NCI-H2227 (cell line): ENCODE measurements around the gene MUC20.
"Not testable (repeated sequence)": the region's sequence is repeated elsewhere in the genome, so short reads cannot be mapped to it uniquely, and the experiment has no call there.

ENCODE experiments used
- DNase-seq: peaks from one replicate; lab custom pipeline; 2025; ENCODE audit not compliant: unreplicated experiment; lab: John Stamatoyannopoulos, UW

Gene MUC20

DNA sequence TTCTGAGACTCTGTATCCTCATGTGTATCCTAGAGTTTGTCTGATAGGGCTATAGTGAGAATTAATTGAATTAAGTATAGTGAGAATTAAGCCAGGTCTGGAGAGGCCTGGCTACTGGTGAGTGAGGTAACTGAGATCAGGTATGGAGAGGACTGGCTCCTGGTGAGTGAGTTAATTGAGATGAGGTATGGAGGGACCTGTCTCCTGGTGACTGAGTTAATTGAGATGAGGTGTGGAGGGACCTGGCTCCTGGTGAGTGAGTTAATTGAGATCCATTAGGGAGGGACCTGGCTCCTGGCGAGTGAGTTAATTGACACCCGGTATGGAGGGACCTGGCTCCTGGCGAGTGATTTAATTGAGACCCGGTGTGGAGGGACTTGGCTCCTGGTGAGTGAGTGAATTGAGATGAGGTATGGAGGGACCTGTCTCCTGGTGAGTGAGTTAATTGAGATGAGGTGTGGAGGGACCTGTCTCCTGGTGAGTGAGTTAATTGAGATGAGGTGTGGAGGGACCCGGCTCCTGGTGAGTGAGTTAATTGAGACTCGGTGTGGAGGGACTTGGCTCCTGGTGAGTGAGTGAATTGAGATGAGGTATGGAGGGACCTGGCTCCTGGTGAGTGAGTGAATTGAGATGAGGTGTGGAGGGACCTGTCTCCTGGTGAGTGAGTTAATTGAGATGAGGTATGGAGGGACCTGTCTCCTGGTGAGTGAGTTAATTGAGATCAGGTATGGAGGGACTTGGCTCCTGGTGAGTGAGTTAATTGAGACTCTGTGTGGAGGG, 10.5 kb upstream of the MUC20 start:
- DNase-seq, result not testable (repeated sequence)

DNA sequence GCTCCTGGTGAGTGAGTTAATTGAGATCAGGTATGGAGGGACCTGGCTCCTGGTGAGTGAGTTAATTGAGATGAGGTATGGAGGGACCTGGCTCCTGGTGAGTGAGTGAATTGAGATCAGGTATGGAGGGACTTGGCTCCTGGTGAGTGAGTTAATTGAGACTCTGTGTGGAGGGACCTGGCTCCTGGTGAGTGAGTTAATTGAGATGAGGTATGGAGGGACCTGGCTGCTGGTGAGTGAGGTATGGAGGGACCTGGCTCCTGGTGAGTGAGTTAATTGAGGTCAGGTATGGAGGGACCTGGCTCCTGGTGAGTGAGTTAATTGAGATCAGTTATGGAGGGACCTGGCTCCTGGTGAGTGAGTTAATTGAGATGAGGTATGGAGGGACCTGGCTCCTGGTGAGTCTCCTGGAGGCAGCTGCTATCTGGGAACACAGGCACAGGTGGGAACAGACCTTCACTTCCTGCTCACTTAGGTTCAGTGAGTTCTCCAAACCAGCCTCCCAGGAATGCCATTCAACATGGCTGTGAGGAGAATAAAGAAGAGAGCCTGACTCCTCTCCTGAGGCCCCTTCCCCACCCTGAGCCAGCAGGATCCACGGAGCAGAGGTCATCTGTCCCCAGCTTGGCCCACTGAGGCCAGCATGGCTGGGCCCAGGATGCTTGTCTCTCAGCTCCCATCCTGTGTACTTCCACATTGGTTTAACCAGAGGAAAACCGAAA, 9.5 kb upstream of the MUC20 start:
- DNase-seq, result not testable (repeated sequence)

DNA sequence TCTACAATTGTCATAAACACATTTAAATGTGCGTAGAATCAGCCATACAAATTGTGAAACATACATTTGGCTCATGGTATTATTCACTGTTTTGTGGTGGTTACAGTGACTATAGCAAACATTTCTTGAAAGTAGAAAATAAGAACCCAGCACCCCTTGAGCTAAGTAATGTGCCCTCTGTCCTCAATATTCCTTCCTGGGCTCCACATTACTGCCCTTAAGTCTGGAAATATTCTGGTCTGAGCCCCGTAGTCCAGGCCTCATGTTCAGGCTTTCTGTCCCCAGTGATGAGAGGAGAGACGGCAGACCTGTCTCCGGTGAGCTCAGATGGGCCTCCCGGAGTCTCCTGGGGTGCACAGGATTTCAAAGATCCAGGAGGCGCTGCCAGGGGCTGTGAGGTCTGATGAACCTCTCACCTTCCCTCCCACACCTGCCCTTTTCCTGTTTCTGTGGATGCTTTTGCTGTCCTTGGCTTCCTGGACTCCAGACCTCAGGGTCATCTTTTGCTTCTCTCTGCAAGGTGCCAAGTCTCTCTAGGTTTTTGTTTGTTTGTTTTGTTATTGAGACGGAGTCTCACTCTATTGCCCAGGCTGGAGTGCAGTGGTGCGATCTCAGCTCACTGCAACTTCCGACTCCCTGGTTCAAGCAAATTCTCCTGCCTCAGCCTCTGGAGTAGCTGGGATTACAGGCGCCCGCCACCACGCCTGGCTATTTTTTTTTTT, 8.8 kb upstream of the MUC20 start:
- DNase-seq, result no peak

DNA sequence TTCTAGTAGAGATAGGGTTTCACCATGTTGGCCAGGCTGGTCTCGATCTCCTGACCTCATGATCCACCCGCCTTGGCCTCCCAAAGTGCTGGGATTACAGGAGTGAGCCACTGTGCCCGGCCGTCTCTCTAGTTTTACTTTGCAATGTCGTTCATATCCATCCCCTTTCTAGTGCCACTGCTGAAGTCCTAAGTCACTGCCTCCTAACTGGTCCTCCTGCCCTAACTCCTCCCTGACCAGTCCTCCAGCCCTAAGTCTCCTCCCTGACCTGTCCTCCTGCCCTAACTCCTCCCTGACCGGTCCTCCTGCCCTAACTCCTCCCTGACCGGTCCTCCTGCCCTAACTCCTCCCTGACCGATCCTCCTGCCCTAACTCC, 8.3 kb upstream of the MUC20 start:
- DNase-seq, result not testable (repeated sequence)

DNA sequence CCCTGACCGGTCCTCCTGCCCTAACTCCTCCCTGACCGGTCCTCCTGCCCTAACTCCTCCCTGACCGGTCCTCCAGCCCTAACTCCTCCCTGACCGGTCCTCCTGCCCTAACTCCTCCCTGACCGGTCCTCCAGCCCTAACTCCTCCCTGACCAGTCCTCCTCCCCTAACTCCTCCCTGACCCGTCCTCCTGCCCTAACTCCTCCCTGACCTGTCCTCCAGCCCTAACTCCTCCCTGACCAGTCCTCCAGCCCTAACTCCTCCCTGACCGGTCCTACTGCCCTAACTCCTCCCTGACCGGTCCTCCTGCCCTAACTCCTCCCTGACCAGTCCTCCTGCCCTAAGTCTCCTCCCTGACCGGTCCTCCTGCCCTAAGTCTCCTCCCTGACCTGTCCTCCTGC, 7.6 kb upstream of the MUC20 start:
- DNase-seq, result not testable (repeated sequence)

DNA sequence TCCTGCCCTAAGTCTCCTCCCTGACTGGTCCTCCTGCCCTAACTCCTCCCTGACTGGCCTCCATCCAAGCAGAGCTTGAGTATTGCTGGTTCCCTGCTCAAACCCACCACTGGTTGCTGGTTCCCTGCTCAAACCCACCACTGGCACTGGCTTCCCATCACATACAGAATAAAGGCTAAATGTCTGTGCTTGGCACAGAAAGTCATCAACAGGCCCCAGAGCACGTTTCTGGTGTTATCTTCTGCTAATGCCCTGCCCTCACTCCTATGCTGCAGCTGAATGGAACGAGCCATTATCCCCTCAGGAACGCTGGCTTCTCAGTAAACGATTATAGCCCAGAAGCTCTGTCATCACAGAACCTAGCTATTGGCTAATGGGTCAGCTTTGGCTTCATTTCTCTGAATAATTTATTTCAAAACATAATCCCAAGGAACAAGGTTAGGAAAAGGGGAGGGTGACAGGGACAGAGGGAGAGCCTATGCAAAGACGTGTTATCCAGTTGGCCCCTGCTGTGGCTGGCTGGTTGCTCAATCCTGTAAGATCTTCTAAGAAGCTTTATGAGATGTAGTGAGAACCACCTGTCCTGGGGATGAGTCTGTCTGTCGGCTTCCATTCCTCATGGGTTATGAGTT, 6.3 kb upstream of the MUC20 start:
- DNase-seq, result no peak

DNA sequence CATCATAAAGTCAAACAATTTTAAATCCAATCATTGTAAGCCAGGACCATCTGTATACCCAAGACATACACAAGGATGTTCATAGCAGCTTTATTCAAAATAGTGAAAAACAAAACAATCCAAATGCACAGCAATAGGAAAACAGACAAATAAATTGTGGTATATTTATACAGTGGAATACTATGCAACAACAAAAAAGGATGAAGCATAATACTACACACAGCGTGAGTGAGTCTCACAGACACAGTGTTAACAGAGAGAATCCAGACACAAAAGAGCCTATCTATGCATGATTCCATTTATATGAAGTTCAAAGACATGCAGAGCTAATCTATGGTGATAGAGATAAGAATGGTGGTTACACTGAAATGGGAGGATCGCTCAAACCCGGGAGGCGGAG, 5.6 kb upstream of the MUC20 start:
- DNase-seq, result no peak

DNA sequence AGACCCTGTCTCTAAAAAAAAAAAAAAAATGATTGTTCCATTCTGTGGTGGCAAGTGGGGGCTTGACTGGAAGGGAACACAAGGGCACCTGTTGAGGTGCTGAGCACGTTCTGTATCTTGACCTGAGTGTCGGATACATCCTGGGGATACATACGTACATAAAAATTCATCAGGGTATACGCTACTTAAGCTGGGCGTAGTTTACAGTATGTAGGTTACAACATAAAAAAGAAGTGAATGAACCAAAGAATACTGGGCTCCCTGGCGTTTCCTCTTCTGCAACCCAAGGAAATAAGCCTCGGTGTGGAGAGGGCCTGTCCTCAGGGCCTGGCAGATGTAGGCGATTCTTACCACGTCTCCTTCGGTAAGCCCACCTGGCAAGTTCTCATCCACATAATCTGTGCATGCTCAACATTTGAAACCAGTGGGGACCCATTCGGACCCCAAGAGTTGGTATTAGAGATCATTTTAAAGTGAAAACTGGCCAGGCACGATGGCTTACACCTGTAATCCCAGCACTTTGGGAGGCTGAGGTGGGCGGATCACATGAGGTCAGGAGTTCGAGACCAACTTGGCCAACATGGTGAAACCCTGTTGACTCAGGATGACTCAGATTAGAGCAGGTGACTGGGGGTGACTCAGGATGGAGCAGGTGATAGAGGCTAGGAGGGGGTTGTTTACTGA, 5.1 kb upstream of the MUC20 start:
- no peak for DNase-seq

DNA sequence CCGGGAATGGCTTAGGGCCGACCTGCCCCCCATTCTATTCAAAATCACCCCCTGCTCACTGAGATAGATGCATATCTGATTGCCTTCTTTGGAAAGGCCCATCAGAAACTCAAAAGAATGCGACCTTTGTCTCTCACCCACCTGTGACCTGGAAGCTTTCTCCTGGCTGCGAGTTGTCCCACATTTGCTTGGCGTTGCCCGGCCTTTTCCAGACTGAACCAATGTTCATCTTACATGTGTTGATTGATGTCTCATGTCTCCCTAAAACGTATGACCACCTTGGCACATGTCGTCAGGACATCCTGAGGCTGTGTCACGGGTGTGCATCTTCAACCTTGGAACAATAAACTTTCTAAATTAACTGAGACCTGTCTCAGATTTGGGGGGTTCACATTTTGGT, 3.4 kb upstream of the MUC20 start:
- no peak for DNase-seq

DNA sequence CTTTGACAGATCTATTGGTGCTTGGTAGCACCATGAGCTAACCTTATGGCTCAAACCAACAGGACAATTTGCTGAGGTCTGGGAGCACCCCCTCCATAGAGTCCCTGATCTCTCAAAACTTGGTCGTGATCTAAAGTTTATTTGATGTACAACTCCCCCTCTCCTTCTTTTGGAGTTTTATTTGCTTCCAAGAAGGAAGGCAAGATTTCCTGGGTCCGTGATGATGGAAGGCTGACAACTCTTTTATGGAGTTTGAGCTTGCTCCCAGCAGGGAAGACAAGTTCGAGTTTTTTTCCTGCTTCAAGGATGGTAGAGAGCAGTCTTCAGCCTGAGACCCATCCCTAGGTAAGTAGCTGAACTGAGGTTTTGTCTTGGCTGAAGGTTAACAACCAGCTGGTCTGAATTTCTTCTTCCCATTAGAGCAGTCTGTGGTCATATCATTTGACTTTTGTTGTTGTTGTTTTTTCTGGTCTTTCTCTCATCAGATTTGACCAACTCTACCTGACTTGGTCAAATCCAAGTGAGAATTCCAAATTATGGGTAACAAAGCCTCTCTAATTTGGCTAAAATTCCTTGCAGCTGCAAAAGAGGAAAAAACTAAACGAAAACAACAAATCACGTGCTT, 2.8 kb upstream of the MUC20 start:
- no peak for DNase-seq

DNA sequence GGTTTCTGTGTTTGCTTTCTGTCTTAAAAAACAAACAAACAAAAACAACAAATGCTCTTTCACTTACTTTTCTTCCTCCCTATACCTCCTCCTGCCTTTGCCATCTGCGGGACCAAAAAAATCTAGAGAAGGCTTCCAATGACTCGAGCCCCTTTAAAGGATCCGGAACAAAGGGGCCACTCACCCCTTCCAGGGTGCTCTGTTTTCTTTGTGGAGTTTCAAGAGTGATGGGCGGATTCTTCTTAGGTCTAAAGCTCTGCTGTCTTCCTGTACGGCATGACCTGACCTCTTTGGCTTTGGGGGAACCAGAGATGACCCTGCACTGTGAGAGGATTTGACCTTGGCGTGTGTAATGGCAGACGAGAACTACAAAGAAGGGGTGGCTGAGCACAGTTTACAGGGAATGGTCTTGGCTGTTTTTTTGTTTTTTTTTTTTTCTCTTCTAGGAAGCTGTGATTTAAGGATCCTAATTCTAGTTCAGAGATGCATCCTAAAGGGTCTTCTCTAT, 2.2 kb upstream of the MUC20 start:
- DNase-seq, result no peak

DNA sequence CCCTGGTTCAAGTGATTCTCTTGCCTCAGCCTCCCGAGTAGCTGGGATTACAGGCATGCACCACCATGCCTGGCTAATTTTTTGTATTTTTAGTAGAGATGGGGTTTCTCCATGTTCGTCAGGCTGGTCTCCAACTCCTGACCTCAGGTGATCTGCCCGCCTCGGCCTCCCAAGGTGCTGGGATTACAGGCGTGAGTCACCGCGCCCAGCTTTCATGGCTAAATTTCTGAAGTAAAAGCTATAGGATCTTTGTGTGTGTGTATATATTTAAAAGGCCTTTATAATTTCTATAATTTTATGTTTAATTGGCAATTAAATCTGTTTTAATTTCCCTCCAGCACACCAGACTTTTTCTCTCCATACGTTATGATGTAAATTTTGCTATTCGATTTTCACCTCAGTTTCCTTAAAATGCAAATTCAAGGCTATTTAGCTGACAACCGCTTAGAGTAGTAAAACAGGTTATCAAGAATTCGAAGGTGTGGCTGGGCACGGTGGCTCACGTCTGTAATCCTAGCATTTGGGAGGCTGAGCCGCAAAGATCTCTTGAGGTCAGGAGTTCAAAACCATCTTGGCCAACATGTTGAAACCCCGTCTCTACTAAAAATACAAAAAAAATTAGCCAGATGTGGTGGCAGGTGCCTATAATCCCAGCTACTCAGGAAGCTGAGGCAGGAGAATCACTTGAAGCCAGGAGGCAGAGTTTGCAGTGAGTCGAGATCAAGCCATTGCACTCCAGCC, 1.1 kb upstream of the MUC20 start:
- not testable (repeated sequence) for DNase-seq

DNA sequence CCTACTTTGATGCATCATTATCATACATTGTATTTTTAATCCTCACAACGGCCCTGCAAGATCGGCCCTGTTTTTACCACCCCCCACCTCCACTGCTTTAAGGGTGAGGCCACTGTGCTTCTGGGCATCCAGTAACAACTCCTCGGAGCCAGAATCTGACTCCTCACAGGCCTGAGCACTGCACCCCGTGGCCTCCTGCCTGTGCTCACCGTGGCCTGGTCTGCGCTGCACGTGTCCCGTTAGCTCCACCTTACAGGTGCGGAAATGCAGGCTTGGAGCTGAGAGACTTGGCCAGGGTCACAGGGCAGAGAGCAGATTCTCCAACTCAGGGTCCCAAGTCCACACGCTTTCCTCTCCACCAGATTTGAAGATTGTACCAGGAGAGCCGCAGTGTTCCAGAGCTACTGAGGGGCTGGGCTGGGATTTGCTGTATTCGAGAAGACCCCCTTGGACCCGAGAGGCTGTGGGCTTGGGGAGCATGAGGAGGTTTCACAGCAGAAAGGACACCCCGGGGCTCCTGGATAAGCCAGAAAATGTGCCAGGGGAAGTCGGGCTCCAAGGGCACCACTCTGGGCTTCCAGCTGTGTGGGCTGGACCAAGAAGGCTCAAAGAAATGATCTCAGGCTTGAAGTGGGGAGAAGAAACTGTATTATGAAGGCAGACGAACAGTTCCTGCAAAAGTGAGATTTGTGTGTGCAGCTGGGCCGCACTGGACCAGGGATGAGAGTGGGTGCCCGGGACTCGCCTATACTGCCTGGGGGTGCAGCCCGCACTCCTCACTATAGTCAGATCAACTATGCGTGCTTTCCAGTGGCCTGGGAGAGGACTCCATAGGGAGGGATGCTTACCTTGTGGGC, 1.6 kb downstream of the MUC20 start:
- DNase-seq, result not testable (repeated sequence)

DNA sequence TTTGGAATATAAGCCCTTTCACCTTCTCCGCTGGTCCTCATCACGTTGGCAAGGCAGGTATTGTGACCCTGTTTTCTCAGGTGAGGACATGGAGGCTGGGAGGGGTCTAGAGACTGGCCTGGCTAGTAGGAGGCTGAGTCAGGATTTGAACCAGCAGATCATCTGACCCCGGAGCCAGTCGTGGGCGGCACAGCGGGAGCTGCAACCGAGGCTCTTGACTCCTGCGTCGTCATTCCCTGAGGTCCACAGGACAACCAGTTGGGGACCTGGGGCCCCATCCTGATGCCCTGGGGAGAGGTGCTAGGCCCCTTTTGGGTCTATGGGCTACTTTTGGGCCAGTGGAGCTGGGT, 2.2 kb downstream of the MUC20 start:
- not testable (repeated sequence) for DNase-seq

DNA sequence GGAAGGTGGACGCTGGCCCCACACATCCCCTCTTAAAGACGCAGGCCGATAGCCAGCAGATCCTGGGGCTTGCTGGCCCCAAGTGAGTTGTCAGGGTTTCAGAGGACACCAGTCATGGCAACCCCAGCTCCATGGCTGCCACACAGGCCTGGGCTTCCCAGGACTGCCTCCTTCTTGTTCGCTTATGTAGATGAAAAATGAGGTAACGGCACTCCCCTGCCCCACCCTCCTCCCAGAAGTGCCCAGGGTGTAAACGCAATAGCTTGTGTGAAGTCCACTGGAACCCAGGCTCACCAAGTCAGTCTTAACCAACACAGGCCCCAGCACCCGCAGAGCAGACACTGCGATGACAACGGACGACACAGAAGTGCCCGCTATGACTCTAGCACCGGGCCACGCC, 3.6 kb downstream of the MUC20 start:
- DNase-seq, result not testable (repeated sequence)

DNA sequence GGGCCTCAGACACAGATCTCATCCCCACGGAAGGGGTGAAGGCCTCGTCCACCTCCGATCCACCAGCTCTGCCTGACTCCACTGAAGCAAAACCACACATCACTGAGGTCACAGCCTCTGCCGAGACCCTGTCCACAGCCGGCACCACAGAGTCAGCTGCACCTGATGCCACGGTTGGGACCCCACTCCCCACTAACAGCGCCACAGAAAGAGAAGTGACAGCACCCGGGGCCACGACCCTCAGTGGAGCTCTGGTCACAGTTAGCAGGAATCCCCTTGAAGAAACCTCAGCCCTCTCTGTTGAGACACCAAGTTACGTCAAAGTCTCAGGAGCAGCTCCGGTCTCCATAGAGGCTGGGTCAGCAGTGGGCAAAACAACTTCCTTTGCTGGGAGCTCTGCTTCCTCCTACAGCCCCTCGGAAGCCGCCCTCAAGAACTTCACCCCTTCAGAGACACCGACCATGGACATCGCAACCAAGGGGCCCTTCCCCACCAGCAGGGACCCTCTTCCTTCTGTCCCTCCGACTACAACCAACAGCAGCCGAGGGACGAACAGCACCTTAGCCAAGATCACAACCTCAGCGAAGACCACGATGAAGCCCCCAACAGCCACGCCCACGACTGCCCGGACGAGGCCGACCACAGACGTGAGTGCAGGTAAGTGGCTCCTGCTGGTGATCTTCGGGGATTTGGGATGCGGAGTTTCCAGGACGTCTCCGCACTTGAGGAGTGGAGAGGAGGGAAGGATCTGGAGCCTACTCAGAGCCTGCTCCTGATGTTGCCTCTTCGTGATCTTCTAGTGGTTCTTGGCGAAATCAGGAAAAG, 5.3 kb downstream of the MUC20 start:
- DNase-seq, result not testable (repeated sequence)

DNA sequence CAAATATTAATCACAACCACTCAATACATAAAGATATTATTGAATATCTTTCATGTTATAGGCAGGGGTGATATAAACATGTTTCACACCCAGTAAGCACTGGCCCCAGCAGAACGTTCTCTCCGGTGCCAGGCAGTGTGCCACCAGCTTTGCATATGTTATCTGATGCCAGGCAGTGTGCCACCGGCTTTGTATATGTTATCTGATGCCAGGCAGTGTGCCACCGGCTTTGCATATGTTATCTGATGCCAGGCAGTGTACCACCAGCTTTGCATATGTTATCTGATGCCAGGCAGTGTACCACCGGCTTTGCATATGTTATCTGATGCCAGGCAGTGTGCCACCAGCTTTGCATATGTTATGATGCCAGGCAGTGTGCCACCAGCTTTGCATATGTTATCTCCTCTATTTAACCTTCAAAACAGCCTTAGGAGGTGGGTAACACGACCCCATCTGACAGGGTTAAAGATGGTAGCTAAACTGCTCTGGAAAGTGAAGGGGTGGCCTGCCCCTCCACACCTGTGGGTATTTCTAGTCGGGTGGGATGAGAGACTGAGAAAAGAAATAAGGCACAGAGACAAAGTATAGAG, 6.9 kb downstream of the MUC20 start:
- DNase-seq, result no peak
